H9 (cell line): ENCODE results near the gene ASS1. TPM values are rescaled to one million over a fixed set of nuclear protein-coding genes. Genes with fewer than 3 reads are reported as not detected.

ENCODE experiments used
- DNase-seq: peaks from one replicate; pipeline ENCODE4 v3.0.0-alpha.2; 2017
- H2AFZ ChIP-seq: one replicate; pipeline ENCODE4 v1.6.1; 2013; ENCODE audit warnings: mild to moderate bottlenecking, low read length, control low read depth, moderate library complexity
- H2AK5ac ChIP-seq: 2 replicates; pipeline ENCODE4 v1.6.1; 2013; ENCODE audit warnings: low read length, control low read depth, mixed read lengths; ENCODE audit not compliant: insufficient read length
- H2BK120ac ChIP-seq: one replicate; pipeline ENCODE4 v1.6.1; 2013; ENCODE audit warnings: low read depth, mild to moderate bottlenecking, low read length, control low read depth, inconsistent platforms; ENCODE audit not compliant: poor library complexity, severe bottlenecking
- H2BK12ac ChIP-seq: 2 replicates; pipeline ENCODE4 v1.6.1; 2013; ENCODE audit warnings: low read length, control low read depth, mixed read lengths, low read depth; ENCODE audit not compliant: insufficient read length
- H2BK15ac ChIP-seq: 2 replicates; pipeline ENCODE4 v1.6.1; 2013; ENCODE audit warnings: low read depth, low read length, control low read depth
- H2BK20ac ChIP-seq: one replicate; pipeline ENCODE4 v1.6.1; 2013; ENCODE audit warnings: low read depth, mild to moderate bottlenecking, low read length, control low read depth, inconsistent platforms; ENCODE audit not compliant: poor library complexity, severe bottlenecking
- H2BK5ac ChIP-seq: 2 replicates; pipeline ENCODE4 v1.6.1; 2013; ENCODE audit warnings: low read length, control low read depth, mixed read lengths; ENCODE audit not compliant: insufficient read length
- H3K14ac ChIP-seq: 2 replicates; pipeline ENCODE4 v1.6.1; 2013; ENCODE audit warnings: low read length, control low read depth; ENCODE audit not compliant: insufficient read depth
- H3K18ac ChIP-seq: 2 replicates; pipeline ENCODE4 v1.6.1; 2013; ENCODE audit warnings: low read depth, mild to moderate bottlenecking, mixed read lengths, low read length, control low read depth; ENCODE audit not compliant: insufficient read length
- H3K23ac ChIP-seq: 2 replicates; pipeline ENCODE4 v1.6.1; 2013; ENCODE audit warnings: low read length, control low read depth, mixed read lengths, low read depth; ENCODE audit not compliant: insufficient read length
- H3K23me2 ChIP-seq: 2 replicates; pipeline ENCODE4 v1.6.1; 2013; ENCODE audit warnings: low read depth, mild to moderate bottlenecking, mixed read lengths, low read length, control low read depth; ENCODE audit not compliant: insufficient read length, poor library complexity, severe bottlenecking
- H3K27ac ChIP-seq: 2 replicates; pipeline ENCODE4 v1.5.1; 2013; ENCODE audit warnings: low read length, control low read depth, mixed read lengths, low read depth; ENCODE audit not compliant: insufficient read length
- H3K27me3 ChIP-seq: 2 replicates; pipeline ENCODE4 v1.6.1; 2013; ENCODE audit warnings: low read length, control low read depth, inconsistent platforms; ENCODE audit not compliant: insufficient read depth
- H3K4ac ChIP-seq: 2 replicates; pipeline ENCODE4 v1.6.1; 2013; ENCODE audit warnings: low read depth, mild to moderate bottlenecking, control low read depth, inconsistent platforms, low read length, moderate library complexity
- H3K4me1 ChIP-seq: 2 replicates; pipeline ENCODE4 v1.6.1; 2013; ENCODE audit warnings: low read length, control low read depth, inconsistent platforms; ENCODE audit not compliant: insufficient read depth
- H3K4me2 ChIP-seq: 2 replicates; pipeline ENCODE4 v1.6.1; 2013; ENCODE audit warnings: low read length, control low read depth, mixed read lengths; ENCODE audit not compliant: insufficient read length, insufficient read depth
- H3K56ac ChIP-seq: 2 replicates; pipeline ENCODE4 v1.6.1; 2013; ENCODE audit warnings: low read depth, mild to moderate bottlenecking, mixed read lengths, low read length, control low read depth; ENCODE audit not compliant: insufficient read length
- H3K79me1 ChIP-seq: 2 replicates; pipeline ENCODE4 v1.6.1; 2013; ENCODE audit warnings: low read depth, mild to moderate bottlenecking, moderate library complexity, low read length, control low read depth, inconsistent platforms; ENCODE audit not compliant: insufficient read depth, poor library complexity, severe bottlenecking
- H3K79me2 ChIP-seq: 2 replicates; pipeline ENCODE4 v1.6.1; 2013; ENCODE audit warnings: low read length, control low read depth, inconsistent platforms; ENCODE audit not compliant: insufficient read depth
- H3K9ac ChIP-seq: 2 replicates; pipeline ENCODE4 v1.6.1; 2013; ENCODE audit warnings: low read length, control low read depth, mixed read lengths; ENCODE audit not compliant: insufficient read length; ENCODE audit errors: extremely low read depth
- H3K9me3 ChIP-seq: one replicate; pipeline ENCODE4 v1.6.1; 2013; ENCODE audit warnings: low read depth, low read length, inconsistent platforms; ENCODE audit not compliant: control insufficient read depth
- H3T11ph ChIP-seq: one replicate; pipeline ENCODE4 v1.6.1; 2013; ENCODE audit warnings: mild to moderate bottlenecking, low read length, control low read depth, inconsistent platforms
- H4K20me1 ChIP-seq: one replicate; pipeline ENCODE4 v1.6.1; 2013; ENCODE audit not compliant: control insufficient read depth, insufficient read length, insufficient read depth
- H4K5ac ChIP-seq: 2 replicates; pipeline ENCODE4 v1.6.1; 2013; ENCODE audit warnings: low read depth, mild to moderate bottlenecking, mixed read lengths, low read length, control low read depth; ENCODE audit not compliant: insufficient read length
- H4K8ac ChIP-seq: replicated peaks from 2 replicates; pipeline ENCODE4 v1.6.1; 2013; ENCODE audit warnings: low read length, control low read depth, mixed read lengths, low read depth; ENCODE audit not compliant: insufficient read length
- H4K91ac ChIP-seq: 2 replicates; pipeline ENCODE4 v1.6.1; 2013; ENCODE audit warnings: low read depth, mild to moderate bottlenecking, moderate library complexity, mixed read lengths, low read length, control low read depth; ENCODE audit not compliant: insufficient read length
- H3K27ac Mint-ChIP-seq, 3 experiments: 2 replicates in 2 of 3; 3 replicates in 1 of 3; pipeline ENCODE4 v1.8.0; 2020 to 2021; ENCODE audit warnings: mixed read lengths in 3 of 3, mild to moderate bottlenecking in 1 of 3, moderate library complexity in 1 of 3
- H3K27me3 Mint-ChIP-seq: 2 replicates; pipeline ENCODE4 v1.8.0; 2021; ENCODE audit warnings: low read depth, mild to moderate bottlenecking, moderate library complexity, mixed read lengths
- H3K36me3 Mint-ChIP-seq, 3 experiments: 2 replicates in 2 of 3; 3 replicates in 1 of 3; pipeline ENCODE4 v1.8.0; 2020 to 2021; ENCODE audit warnings: low read depth in 3 of 3, mixed read lengths in 3 of 3; ENCODE audit not compliant: insufficient read depth in 1 of 3
- H3K4me1 Mint-ChIP-seq, 2 experiments: 2 replicates each; pipeline ENCODE4 v1.8.0; 2020; ENCODE audit warnings: mixed read lengths in 2 of 2
- H3K4me3 Mint-ChIP-seq, 2 experiments: 2 replicates in 1 of 2; 3 replicates in 1 of 2; pipeline ENCODE4 v1.8.0; 2020 to 2021; ENCODE audit warnings: mild to moderate bottlenecking in 2 of 2, mixed read lengths in 2 of 2, moderate library complexity in 1 of 2
- H3K9me3 Mint-ChIP-seq, 2 experiments: 2 replicates in 1 of 2; 3 replicates in 1 of 2; pipeline ENCODE4 v1.8.0; 2020; ENCODE audit warnings: mild to moderate bottlenecking in 2 of 2, mixed read lengths in 2 of 2, moderate library complexity in 1 of 2
- WGBS: extraction: QIAGEN DNeasy Blood & Tissue Kit; methylation state at CpG from one replicate; pipeline ENCODE4 v1.1.7; 2013; ENCODE audit warnings: missing lambda C conversion rate, low lambda C conversion rate, mixed read lengths; ENCODE audit not compliant: insufficient read length; ENCODE audit errors: extremely low coverage; 5-methylcytosine and 5-hydroxymethylcytosine counted together
- total RNA-seq: library from RNA; stranded (reverse); gene quantifications from 2 replicates; pipeline ENCODE4 v1.2.1, GENCODE V29; 2021
- TF ChIP-seq, protein P1 (sequence below): fragments of 200-600 bp; sonication (generic); conservative IDR thresholded peaks from 3 replicates; pipeline ENCODE4 v1.8.0; 2021; ENCODE audit warnings: antibody characterized with exemption, mild to moderate bottlenecking

The ASS1 gene
- total RNA-seq, 1 experiment from 2014 or later: 118 TPM

DNA sequence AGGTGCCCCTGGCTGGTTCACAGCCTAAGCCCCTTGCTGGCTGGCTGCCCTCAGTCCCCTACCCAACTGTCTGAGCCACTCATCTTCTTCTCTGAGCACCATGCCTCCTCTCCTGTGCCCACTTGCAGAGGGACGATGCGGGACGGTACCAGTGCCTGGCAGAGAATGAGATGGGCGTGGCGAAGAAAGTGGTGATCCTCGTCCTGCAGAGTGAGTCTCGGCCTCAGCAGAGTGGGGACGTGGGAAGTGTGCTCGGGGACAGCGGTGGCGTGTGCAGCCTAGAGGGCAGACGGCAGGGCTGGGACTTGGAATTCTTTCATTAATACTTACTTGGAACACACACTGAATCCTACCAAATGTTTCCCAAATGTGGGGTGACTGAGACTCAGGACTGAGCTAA lies 34.3 kb upstream of the ASS1 start:
- H3K9me3 Mint-ChIP-seq: no peaks in the 10 kb centered on the region; a peak in 1 of 5 replicates

More for the DNA sequence above, 34.3 kb upstream of the ASS1 start:
- TF ChIP-seq, protein P1, sequence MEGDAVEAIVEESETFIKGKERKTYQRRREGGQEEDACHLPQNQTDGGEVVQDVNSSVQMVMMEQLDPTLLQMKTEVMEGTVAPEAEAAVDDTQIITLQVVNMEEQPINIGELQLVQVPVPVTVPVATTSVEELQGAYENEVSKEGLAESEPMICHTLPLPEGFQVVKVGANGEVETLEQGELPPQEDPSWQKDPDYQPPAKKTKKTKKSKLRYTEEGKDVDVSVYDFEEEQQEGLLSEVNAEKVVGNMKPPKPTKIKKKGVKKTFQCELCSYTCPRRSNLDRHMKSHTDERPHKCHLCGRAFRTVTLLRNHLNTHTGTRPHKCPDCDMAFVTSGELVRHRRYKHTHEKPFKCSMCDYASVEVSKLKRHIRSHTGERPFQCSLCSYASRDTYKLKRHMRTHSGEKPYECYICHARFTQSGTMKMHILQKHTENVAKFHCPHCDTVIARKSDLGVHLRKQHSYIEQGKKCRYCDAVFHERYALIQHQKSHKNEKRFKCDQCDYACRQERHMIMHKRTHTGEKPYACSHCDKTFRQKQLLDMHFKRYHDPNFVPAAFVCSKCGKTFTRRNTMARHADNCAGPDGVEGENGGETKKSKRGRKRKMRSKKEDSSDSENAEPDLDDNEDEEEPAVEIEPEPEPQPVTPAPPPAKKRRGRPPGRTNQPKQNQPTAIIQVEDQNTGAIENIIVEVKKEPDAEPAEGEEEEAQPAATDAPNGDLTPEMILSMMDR: no peak
- Histone ChIP-seq H2BK5ac (no peak overlapping the region), H4K91ac (no peak overlapping the region), H3K79me2 (no peaks in the 10 kb centered on the region), H3K79me1 (no peaks in the 10 kb centered on the region), H3K4ac (no peak overlapping the region), H4K20me1 (no peaks in the 10 kb centered on the region), H3K27ac (no peak overlapping the region), H2AK5ac (no peak overlapping the region), H3K14ac (no peak overlapping the region; the same call in 1 of the 2 replicates), H3K18ac (no peak overlapping the region), H3K9me3 (no peaks in the 10 kb centered on the region), H2BK12ac (no peak overlapping the region), H3T11ph (no peak overlapping the region), H3K4me1 (no peaks in the 10 kb centered on the region), H2BK120ac (no peak overlapping the region), H3K23ac (no peak overlapping the region), H3K27me3 (no peaks in the 10 kb centered on the region), H2AFZ (no peak overlapping the region), H3K23me2 (no peaks in the 10 kb centered on the region), H3K56ac (no peak overlapping the region), H4K8ac (no peak overlapping the region), H2BK20ac (no peak overlapping the region), H4K5ac (no peak overlapping the region), H2BK15ac (no peak overlapping the region), H3K4me2 (no peak overlapping the region), H3K9ac (no peak overlapping the region)
- peak overlapping the region in 2 of 3 experiments; percentile 16 to 76; a peak in 1 of 7 replicates for H3K27ac Mint-ChIP-seq
- no peaks in the 10 kb centered on the region for H3K4me1 Mint-ChIP-seq
- no peak overlapping the region for H3K4me3 Mint-ChIP-seq
- no peak for DNase-seq
- no CpG with 5 or more reads among the region's 12 CpGs for WGBS
- H3K36me3 Mint-ChIP-seq: peaks cover 0 to 16% (median 3%) of the 10 kb centered on the region in 3 experiments; a peak in 4 of 7 replicates
- H3K27me3 Mint-ChIP-seq: no peaks in the 10 kb centered on the region; the same call in 1 of the 2 replicates
